Neural progenitor cell (in vitro differentiated cells): ENCODE measurements around the gene KRTDAP. TPM values are rescaled to one million over a fixed set of nuclear protein-coding genes. Genes with fewer than 3 reads are reported as not detected.

Experiments
- DNase-seq: peaks from one replicate; pipeline ENCODE4 v3.0.0-alpha.2; 2016; ENCODE audit warnings: low spot score
- H2AFZ ChIP-seq: fragments of 200-600 bp; sonication (generic); replicated peaks from 2 replicates; pipeline ENCODE4 v1.6.1; 2016; ENCODE audit warnings: antibody characterized with exemption
- H3F3A ChIP-seq: fragments of 200-600 bp; sonication (generic); 2 replicates; pipeline ENCODE4 v1.6.1; 2016; ENCODE audit warnings: antibody characterized with exemption, low read depth
- H3K27ac ChIP-seq: fragments of 200-600 bp; sonication (generic); 2 replicates; pipeline ENCODE4 v1.5.1; 2016; ENCODE audit warnings: mild to moderate bottlenecking
- H3K27me3 ChIP-seq: fragments of 200-600 bp; sonication (generic); 2 replicates; pipeline ENCODE4 v1.6.1; 2016; ENCODE audit warnings: mild to moderate bottlenecking, moderate library complexity
- H3K36me3 ChIP-seq: fragments of 200-600 bp; sonication (generic); 2 replicates; pipeline ENCODE4 v1.5.1; 2016
- H3K4me1 ChIP-seq: fragments of 200-600 bp; sonication (generic); 2 replicates; pipeline ENCODE4 v1.6.1; 2016; ENCODE audit warnings: mixed run types
- H3K4me2 ChIP-seq: fragments of 200-600 bp; sonication (generic); 2 replicates; pipeline ENCODE4 v1.6.1; 2016
- H3K4me3 ChIP-seq: fragments of 200-600 bp; sonication (generic); 2 replicates; pipeline ENCODE4 v1.5.1; 2016
- H3K79me2 ChIP-seq: fragments of 200-600 bp; sonication (generic); 2 replicates; pipeline ENCODE4 v1.6.1; 2016; ENCODE audit warnings: low read depth
- H3K9ac ChIP-seq: fragments of 200-600 bp; sonication (generic); 2 replicates; pipeline ENCODE4 v1.6.1; 2016
- H3K9me3 ChIP-seq: fragments of 200-600 bp; sonication (generic); 2 replicates; pipeline ENCODE4 v1.5.1; 2016; ENCODE audit warnings: low read depth
- H4K20me1 ChIP-seq: fragments of 200-600 bp; sonication (generic); 2 replicates; pipeline ENCODE4 v1.6.1; 2016; ENCODE audit warnings: low read depth
- H3K27ac Mint-ChIP-seq: 3 replicates; pipeline ENCODE4 v1.8.0; 2021; ENCODE audit warnings: mixed read lengths
- H3K27me3 Mint-ChIP-seq: 2 replicates; pipeline ENCODE4 v1.8.0; 2022; ENCODE audit warnings: low read depth, mild to moderate bottlenecking, inconsistent platforms, moderate library complexity, mixed read lengths; ENCODE audit not compliant: insufficient read depth
- H3K36me3 Mint-ChIP-seq: 3 replicates; pipeline ENCODE4 v1.8.0; 2021; ENCODE audit warnings: mixed read lengths
- H3K4me1 Mint-ChIP-seq: 3 replicates; pipeline ENCODE4 v1.8.0; 2021; ENCODE audit warnings: mixed read lengths
- H3K4me3 Mint-ChIP-seq: 3 replicates; pipeline ENCODE4 v1.8.0; 2021; ENCODE audit warnings: mild to moderate bottlenecking, moderate library complexity, mixed read lengths
- H3K9me3 Mint-ChIP-seq: 3 replicates; pipeline ENCODE4 v1.8.0; 2020; ENCODE audit warnings: mixed read lengths
- CTCF ChIP-seq: fragments of 200-600 bp; sonication (generic); IDR thresholded peaks from 2 replicates; pipeline ENCODE4 v1.5.1; 2017; ENCODE audit warnings: antibody characterized with exemption, mild to moderate bottlenecking
- EZH2 ChIP-seq: fragments of 200-600 bp; sonication (generic); IDR thresholded peaks from 2 replicates; pipeline ENCODE4 v1.6.1; 2017; ENCODE audit warnings: antibody characterized with exemption, mild to moderate bottlenecking, moderate library complexity
- EZH2phosphoT487 ChIP-seq: fragments of 200-600 bp; sonication (generic); IDR thresholded peaks from 2 replicates; pipeline ENCODE4 v1.6.1; 2017; ENCODE audit warnings: antibody characterized with exemption
- total RNA-seq: library from RNA; depleted of rRNA; stranded (reverse); fragments of >200 nt; gene quantifications from 2 replicates; pipeline ENCODE4 v1.2.3, GENCODE V29; 2015; ENCODE audit warnings: low replicate concordance

KRTDAP gene
- total RNA-seq, 1 donor from 2014 or later, result not detected

DNA sequence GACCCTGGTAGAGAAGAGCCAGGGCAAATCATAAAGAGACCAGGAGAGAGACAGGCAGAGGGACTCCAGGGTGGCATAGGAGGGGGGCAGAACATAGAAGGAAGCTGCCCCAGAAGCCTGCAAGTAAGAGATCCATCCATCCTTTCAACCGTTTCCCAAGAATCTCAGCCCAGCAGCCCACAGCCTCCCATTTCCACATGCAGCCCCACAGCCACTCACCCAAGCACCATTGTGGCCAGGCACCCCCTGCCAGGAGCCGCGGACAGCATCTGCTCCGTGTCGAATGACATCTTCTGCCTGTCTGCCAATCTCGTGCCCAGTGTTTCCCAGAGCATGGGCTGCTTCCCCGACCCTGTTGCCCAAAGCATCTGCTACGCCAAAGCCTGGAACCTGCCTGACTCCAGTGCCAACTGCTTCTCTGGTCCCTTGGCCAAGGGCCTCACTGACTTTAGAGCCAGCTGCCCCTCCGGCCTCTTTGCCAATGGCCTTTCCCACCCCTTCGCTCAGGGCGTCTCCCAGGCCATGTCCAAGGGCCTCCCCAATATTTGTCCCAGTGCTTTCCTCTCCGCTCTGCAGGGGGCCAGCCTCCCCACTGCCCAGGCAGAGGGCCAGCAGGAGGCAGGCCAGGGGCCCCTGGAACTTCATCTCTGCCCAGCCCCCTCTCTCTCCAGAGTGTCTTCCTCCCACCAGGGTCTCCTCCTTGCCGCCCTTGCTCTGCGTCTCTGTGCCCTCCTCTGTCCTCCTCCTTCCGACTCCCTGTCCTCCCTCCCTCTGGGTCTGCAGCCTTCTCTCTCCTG, 22.8 kb upstream of the KRTDAP start:
- Mint-ChIP-seq H3K4me3 (no peak overlapping the region), H3K36me3 (no peaks in the 10 kb centered on the region)
- no peak overlapping the region for H3K4me2 ChIP-seq

GRCh38 chr19:35511337-35511736, 21.1 kb upstream of the KRTDAP start:
- no peaks in the 10 kb centered on the region for H3K36me3 ChIP-seq
- H2AFZ ChIP-seq, result no peak overlapping the region
- H3K4me3 ChIP-seq, result no peak overlapping the region
- H3K9ac ChIP-seq, result no peak overlapping the region
- Mint-ChIP-seq H3K27ac (no peak overlapping the region), H3K4me1 (peaks cover 7% of the 10 kb centered on the region), H3K4me3 (no peak overlapping the region), H3K27me3 (peaks cover 41% of the 10 kb centered on the region), H3K36me3 (no peaks in the 10 kb centered on the region), H3K9me3 (no peaks in the 10 kb centered on the region)
- no peaks in the 10 kb centered on the region for H3K9me3 ChIP-seq
- H3K27me3 ChIP-seq, result peaks cover 28% of the 10 kb centered on the region
- no peaks in the 10 kb centered on the region for H4K20me1 ChIP-seq
- no peak for DNase-seq
- H3K79me2 ChIP-seq, result peaks cover 19% of the 10 kb centered on the region
- H3K4me2 ChIP-seq, result no peak overlapping the region
- TF ChIP-seq EZH2, result no peak
- no peak for TF ChIP-seq CTCF
- TF ChIP-seq EZH2phosphoT487, result no peak
- no peak overlapping the region for H3K27ac ChIP-seq
- peaks cover 10% of the 10 kb centered on the region for H3F3A ChIP-seq
- peaks cover 4% of the 10 kb centered on the region for H3K4me1 ChIP-seq

More for the DNA sequence above, 22.8 kb upstream of the KRTDAP start:
- H3K4me3 ChIP-seq, result no peak overlapping the region
- peaks cover 4% of the 10 kb centered on the region for H3K4me1 ChIP-seq
- H3K9ac ChIP-seq, result no peak overlapping the region
- Mint-ChIP-seq H3K27ac (no peak overlapping the region), H3K9me3 (no peaks in the 10 kb centered on the region), H3K27me3 (peaks cover 37% of the 10 kb centered on the region), H3K4me1 (peaks cover 7% of the 10 kb centered on the region)
- H4K20me1 ChIP-seq, result no peaks in the 10 kb centered on the region
- no peak overlapping the region for H3K27ac ChIP-seq
- H3K79me2 ChIP-seq, result peaks cover 18% of the 10 kb centered on the region
- no peak overlapping the region for H2AFZ ChIP-seq
- no peaks in the 10 kb centered on the region for H3K9me3 ChIP-seq
- peaks cover 28% of the 10 kb centered on the region for H3K27me3 ChIP-seq
- peaks cover 10% of the 10 kb centered on the region for H3F3A ChIP-seq
- no peak for TF ChIP-seq CTCF
- no peak for TF ChIP-seq EZH2
- no peak for TF ChIP-seq EZH2phosphoT487
- no peaks in the 10 kb centered on the region for H3K36me3 ChIP-seq
- no peak for DNase-seq

- Mint-ChIP-seq H3K4me1 (peaks cover 7% of the 10 kb centered on the region), H3K36me3 (no peaks in the 10 kb centered on the region), H3K27ac (no peak overlapping the region), H3K4me3 (no peak overlapping the region), H3K27me3 (peaks cover 46% of the 10 kb centered on the region), H3K9me3 (no peaks in the 10 kb centered on the region)
- Histone ChIP-seq H3K27ac (no peak overlapping the region), H3K4me1 (peaks cover 4% of the 10 kb centered on the region), H3K4me2 (peak overlapping the region; percentile 85), H3F3A (peaks cover 10% of the 10 kb centered on the region), H2AFZ (peak overlapping the region; percentile 91), H3K9me3 (no peaks in the 10 kb centered on the region), H4K20me1 (no peaks in the 10 kb centered on the region), H3K27me3 (peaks cover 28% of the 10 kb centered on the region), H3K79me2 (peaks cover 19% of the 10 kb centered on the region), H3K9ac (no peak overlapping the region), H3K36me3 (no peaks in the 10 kb centered on the region), H3K4me3 (peak overlapping the region; percentile 74)
- no peak for TF ChIP-seq EZH2phosphoT487
- TF ChIP-seq EZH2, result no peak
- TF ChIP-seq CTCF, result no peak
- no peak for DNase-seq
Observed at GRCh38 chr19:35510626-35510964, 20.3 kb upstream of the KRTDAP start.
